GM12873 (cell line): ENCODE data around the gene GUCA2B.

ENCODE experiments used
- TF ChIP-seq, protein P1 (sequence below): IDR thresholded peaks from 2 replicates; pipeline ENCODE4 v1.5.1; 2012; ENCODE audit warnings: low read depth, mild to moderate bottlenecking, moderate library complexity, low read length, control low read depth; ENCODE audit not compliant: insufficient read depth; ENCODE audit errors: missing control alignments

GUCA2B gene

DNA sequence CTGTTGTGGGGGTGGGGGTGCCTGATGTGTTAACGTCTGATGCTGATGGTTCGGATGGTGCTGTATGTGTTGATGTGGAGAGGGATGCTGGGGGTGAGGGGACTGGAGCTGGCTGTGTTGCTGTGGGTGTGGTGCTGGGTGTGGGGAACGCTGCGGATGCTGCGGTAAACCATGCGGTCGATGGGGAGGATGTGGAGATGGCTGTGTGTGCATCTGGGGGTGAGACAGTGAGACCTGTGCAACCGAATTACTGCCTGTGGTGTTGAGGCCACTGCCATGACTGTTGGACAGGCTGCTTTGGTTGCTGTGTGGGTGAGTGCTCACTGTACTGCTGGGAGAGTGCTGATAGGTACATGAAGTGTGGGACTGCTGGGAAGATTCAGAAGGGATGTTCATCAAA is 38.1 kb downstream of the GUCA2B start:
- TF ChIP-seq, protein P1, sequence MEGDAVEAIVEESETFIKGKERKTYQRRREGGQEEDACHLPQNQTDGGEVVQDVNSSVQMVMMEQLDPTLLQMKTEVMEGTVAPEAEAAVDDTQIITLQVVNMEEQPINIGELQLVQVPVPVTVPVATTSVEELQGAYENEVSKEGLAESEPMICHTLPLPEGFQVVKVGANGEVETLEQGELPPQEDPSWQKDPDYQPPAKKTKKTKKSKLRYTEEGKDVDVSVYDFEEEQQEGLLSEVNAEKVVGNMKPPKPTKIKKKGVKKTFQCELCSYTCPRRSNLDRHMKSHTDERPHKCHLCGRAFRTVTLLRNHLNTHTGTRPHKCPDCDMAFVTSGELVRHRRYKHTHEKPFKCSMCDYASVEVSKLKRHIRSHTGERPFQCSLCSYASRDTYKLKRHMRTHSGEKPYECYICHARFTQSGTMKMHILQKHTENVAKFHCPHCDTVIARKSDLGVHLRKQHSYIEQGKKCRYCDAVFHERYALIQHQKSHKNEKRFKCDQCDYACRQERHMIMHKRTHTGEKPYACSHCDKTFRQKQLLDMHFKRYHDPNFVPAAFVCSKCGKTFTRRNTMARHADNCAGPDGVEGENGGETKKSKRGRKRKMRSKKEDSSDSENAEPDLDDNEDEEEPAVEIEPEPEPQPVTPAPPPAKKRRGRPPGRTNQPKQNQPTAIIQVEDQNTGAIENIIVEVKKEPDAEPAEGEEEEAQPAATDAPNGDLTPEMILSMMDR = no peak

DNA sequence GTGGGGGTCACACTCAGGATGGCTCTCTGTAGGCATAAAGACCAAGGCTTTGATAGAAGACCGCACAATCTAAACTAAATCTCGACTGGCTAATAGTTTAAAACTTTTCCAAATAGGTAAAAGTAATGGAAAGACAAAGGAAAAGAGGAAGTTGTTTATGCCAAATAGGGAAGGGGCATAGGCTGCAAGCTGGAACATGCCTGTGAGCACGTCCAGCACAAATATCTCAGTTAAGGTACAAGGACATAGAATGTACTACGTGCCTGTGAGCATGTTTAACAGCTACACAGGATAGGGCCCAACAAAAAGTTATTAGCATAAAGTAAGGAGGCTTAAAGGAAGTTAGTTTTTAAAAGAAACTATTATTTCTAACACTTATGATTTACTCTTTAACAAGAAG is 38.9 kb downstream of the GUCA2B start:
- TF ChIP-seq, protein P1 = no peak

DNA sequence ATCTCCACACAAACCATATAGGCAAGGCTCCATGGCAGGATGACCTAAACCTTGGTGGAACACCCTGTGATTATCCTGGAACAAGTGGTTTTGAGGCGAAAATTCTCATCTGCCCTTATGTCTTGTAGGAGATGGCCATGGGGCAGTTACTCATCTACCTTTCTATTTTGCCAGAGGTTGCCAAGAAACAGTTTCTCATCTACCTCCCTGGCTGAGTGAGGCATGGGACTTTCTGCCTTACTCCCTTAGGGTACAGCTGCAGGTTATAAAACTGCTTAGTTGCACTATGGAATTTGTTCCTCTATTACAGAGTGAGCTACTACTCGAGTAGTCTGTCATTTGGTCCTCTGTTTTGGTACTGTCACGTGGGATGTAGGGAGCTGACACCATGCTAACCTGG is 42.6 kb downstream of the GUCA2B start:
- TF ChIP-seq, protein P1 = no peak

DNA sequence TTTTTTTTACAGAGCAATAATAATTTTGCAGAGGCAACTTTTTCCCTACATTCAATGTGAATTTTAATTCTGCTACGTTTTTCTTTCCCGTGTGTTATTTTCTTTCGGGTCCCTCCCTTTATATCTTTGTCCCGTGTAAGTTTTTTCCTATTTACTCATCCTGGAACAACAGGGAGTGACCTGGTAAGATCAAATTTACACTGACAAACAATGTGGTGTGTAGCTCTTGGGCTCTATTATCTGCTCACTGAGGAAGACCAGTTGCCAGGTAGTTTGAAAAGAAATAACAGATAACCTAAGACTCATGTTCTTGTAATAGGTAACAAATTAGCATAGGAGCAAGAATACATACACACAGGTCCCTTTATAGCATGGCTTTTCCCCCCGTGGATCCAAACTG is 45.0 kb downstream of the GUCA2B start:
- TF ChIP-seq, protein P1 = no peak

DNA sequence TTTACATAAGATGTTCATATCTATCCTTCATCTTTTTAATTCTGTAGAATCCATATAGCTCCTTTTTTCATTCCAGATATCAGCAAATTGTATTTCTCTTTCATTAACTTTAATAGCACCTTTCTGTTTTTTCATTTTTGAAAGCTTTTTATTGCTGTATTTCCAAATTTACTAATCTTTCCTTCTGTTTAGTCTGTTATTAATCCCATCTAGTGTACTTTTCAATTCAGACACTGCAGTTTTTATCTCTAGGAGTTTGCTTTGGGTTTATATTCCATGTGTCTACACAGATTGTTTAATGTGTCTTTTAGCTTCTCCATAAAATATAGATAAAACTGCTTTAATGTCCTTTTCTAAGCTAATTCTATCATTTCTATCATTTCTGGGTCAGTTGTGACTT is 48.8 kb downstream of the GUCA2B start:
- TF ChIP-seq, protein P1 = no peak
